GM12891 (cell line): ENCODE results near the gene MBOAT2.

Source experiments
- PAX5 ChIP-seq: IDR thresholded peaks from 2 replicates; pipeline ENCODE4 v1.6.1; 2011; ENCODE audit warnings: low read length, moderate library complexity, mild to moderate bottlenecking; ENCODE audit not compliant: insufficient read depth, severe bottlenecking
- POLR2A ChIP-seq: IDR thresholded peaks from 2 replicates; pipeline ENCODE4 v1.6.1; 2011; ENCODE audit warnings: low read depth, low read length, control low read depth
- POLR2AphosphoS5 ChIP-seq: IDR thresholded peaks from 2 replicates; pipeline ENCODE4 v1.6.1; 2011; ENCODE audit warnings: low read depth, low read length, control low read depth
- SPI1 ChIP-seq: IDR thresholded peaks from 2 replicates; pipeline ENCODE4 v1.6.1; 2011; ENCODE audit warnings: low read depth, low read length, control low read depth
- TAF1 ChIP-seq: IDR thresholded peaks from 2 replicates; pipeline ENCODE4 v1.6.1; 2011; ENCODE audit warnings: low read depth, low read length, control low read depth

DNA sequence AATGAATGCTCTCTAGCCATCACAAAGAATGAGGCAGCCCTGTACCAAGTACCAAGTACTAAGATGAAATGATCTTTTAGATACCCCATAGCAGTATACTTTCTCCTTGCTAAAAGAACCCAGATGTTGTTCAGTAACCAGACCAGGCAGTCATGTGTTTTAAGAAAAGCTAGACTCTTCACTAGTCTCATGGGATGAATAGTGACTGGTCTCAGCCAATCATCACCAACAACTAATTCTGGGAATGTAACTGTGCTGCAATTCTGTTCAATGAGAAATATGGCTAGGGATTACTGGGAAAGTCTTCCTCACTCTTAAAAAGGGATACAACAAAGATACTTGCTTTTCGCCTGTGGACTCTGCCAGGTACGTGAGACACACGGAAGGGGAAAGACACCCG, 29.5 kb downstream of the MBOAT2 start:
- TF ChIP-seq POLR2A (no peak), TAF1 (no peak), POLR2AphosphoS5 (no peak), SPI1 (no peak), PAX5 (no peak)
